Activated effector memory CD4-positive, alpha-beta T cell treated with Interleukin-2 at 50 U/mL for 16 hours (primary cell): Measurements from ENCODE around the gene LYST.
"Not testable (repeated sequence)": the region's sequence is repeated elsewhere in the genome, so short reads cannot be mapped to it uniquely, and the experiment has no call there.

ENCODE experiments used
- DNase-seq: peaks from one replicate; pipeline ENCODE4 v3.0.0-alpha.2; 2020

LYST gene

GRCh38 chr1:235858766-235859165, 7.9 kb downstream of the LYST start:
- DNase-seq = no peak

GRCh38 chr1:235857756-235858155, 8.9 kb downstream of the LYST start:
- no peak for DNase-seq

- no peak for DNase-seq
These were observed 10.8 kb downstream of the LYST start for GRCh38 chr1:235855811-235856429.

GRCh38 chr1:235854347-235854746, 12.4 kb downstream of the LYST start:
- no peak for DNase-seq

GRCh38 chr1:235853653-235854052, 13.1 kb downstream of the LYST start:
- DNase-seq = no peak

- no peak for DNase-seq
These were observed 13.8 kb downstream of the LYST start for GRCh38 chr1:235852887-235853286.

- DNase-seq = no peak
These were observed 14.8 kb downstream of the LYST start for GRCh38 chr1:235851939-235852338.

GRCh38 chr1:235848251-235848650, 18.5 kb downstream of the LYST start:
- DNase-seq = not testable (repeated sequence)

GRCh38 chr1:235845656-235846107, 21.0 kb downstream of the LYST start:
- DNase-seq = not testable (repeated sequence)

- no peak for DNase-seq
These were observed 21.9 kb downstream of the LYST start for GRCh38 chr1:235844776-235845175.

- no peak for DNase-seq
These were observed 23.2 kb downstream of the LYST start for GRCh38 chr1:235843461-235843961.

- DNase-seq = no peak
These were observed 24.7 kb downstream of the LYST start for GRCh38 chr1:235841938-235842545.

- DNase-seq = no peak
These were observed 28.7 kb downstream of the LYST start for GRCh38 chr1:235838021-235838420.

- DNase-seq = no peak
These were observed 31.5 kb downstream of the LYST start for GRCh38 chr1:235835226-235835625.

- no peak for DNase-seq
These were observed 32.1 kb downstream of the LYST start for GRCh38 chr1:235834620-235835019.

GRCh38 chr1:235832011-235832410, 34.7 kb downstream of the LYST start:
- DNase-seq = no peak

GRCh38 chr1:235831148-235831547, 35.6 kb downstream of the LYST start:
- no peak for DNase-seq

- no peak for DNase-seq
These were observed 40.4 kb downstream of the LYST start for GRCh38 chr1:235826102-235826854.

GRCh38 chr1:235825229-235825628, 41.5 kb downstream of the LYST start:
- DNase-seq = no peak

GRCh38 chr1:235823684-235824083, 43.0 kb downstream of the LYST start:
- DNase-seq = no peak

- no peak for DNase-seq
These were observed 44.0 kb downstream of the LYST start for GRCh38 chr1:235822685-235823084.

GRCh38 chr1:235821361-235821981, 45.2 kb downstream of the LYST start:
- DNase-seq = no peak

GRCh38 chr1:235820061-235820460, 46.6 kb downstream of the LYST start:
- no peak for DNase-seq
